Thymus (tissue), 11 donors: ENCODE measurements around the gene TANGO2. TPM values are rescaled to one million over a fixed set of nuclear protein-coding genes. Genes with fewer than 3 reads are reported as not detected.

Source experiments
- DNase-seq, 9 donors: peaks; one replicate each; pipeline ENCODE4 v3.0.0-alpha.2; 2013; ENCODE audit warnings: low spot score in 9 of 9, low read depth in 6 of 9, missing footprints in 1 of 9
- H3K27ac ChIP-seq, 2 donors: one replicate each; pipeline ENCODE4 v1.5.1; 2013; ENCODE audit warnings: control low read depth in 1 of 2, low read depth in 1 of 2, low read length in 1 of 2, mild to moderate bottlenecking in 1 of 2, moderate library complexity in 1 of 2
- H3K27me3 ChIP-seq, 2 donors: one replicate each; pipeline ENCODE4 v1.5.1; 2013; ENCODE audit warnings: low read length in 1 of 2; ENCODE audit not compliant: control insufficient read depth in 2 of 2, insufficient read depth in 1 of 2
- H3K36me3 ChIP-seq, 2 donors: one replicate each; pipeline ENCODE4 v1.5.1; 2013; ENCODE audit warnings: low read length in 1 of 2, mild to moderate bottlenecking in 1 of 2, moderate library complexity in 1 of 2; ENCODE audit not compliant: control insufficient read depth in 2 of 2, insufficient read depth in 2 of 2
- H3K4me1 ChIP-seq, 2 donors: one replicate each; pipeline ENCODE4 v1.5.1; 2013; ENCODE audit warnings: low read length in 2 of 2; ENCODE audit not compliant: control insufficient read depth in 2 of 2, insufficient read depth in 2 of 2
- H3K4me3 ChIP-seq, 2 donors: one replicate each; pipeline ENCODE4 v1.5.1; 2013; ENCODE audit warnings: low read length in 2 of 2, control low read depth in 1 of 2, mild to moderate bottlenecking in 1 of 2
- H3K9me3 ChIP-seq, 2 donors: one replicate each; pipeline ENCODE4 v1.5.1; 2013; ENCODE audit warnings: low read length in 1 of 2, mild to moderate bottlenecking in 1 of 2; ENCODE audit not compliant: control insufficient read depth in 2 of 2, insufficient read depth in 1 of 2
- WGBS: extraction: QIAGEN DNeasy Blood & Tissue Kit; methylation state at CpG from one replicate; pipeline ENCODE4 v1.1.7; 2013; 5-methylcytosine and 5-hydroxymethylcytosine counted together
- polyA plus RNA-seq: library from polyadenylated mRNA; stranded (reverse); fragments of 200-250 nt; gene quantifications from one replicate; pipeline ENCODE4 v1.2.3, GENCODE V29; 2013
- total RNA-seq: library from RNA; stranded (reverse); fragments of 120-200 nt; gene quantifications from one replicate; pipeline ENCODE4 v1.2.4, GENCODE V29; 2013
- donor health status: healthy.

TANGO2 gene
- total and polyA plus RNA-seq, 2 donors = 15.9 to 19.7 TPM

DNA sequence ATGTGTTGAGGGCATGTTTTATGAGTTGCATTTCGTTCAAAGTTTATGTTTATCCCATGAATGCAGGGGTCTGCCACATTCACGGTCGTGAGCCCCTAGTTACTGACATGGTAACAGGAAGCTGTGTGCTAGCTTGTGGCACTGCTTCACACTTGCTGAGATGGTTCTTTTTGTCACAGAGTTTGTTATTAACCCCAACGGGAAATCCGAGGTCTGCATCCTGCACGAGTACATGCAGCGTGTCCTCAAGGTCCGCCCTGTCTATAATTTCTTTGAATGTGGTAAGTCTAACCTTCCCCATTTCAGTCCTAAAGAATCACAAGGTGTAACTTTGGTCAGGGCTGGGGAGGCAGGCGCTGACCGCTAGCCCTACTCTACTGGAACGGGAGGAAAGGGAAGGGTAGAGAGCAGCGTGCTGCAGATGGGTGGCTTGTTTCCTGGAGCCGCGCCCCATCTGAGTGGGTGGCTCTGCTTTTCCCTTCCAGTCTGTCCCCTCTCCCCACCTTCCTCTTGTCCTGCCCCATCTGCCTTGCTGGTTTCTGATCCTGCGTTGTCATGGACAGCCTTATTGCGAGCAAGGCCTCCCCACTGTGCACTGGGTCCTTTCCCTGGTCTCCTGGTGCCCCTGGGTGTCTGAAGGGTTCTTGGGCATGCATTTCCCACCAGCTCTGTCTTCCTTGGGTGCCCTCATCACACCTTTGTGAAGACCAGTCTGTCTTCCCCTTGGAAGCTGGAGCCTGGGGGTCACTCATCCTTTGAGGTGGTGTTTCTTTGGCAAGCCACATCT lies 71.0 kb downstream of the TANGO2 start:
- peaks cover 97 to 99% of the 10 kb centered on the region in 2 donors for H3K36me3 ChIP-seq
- DNase-seq = no peak
- WGBS = 97% methylated on average over 16 of the region's 16 CpGs
- H3K27me3 ChIP-seq = no peaks in the 10 kb centered on the region
- peaks cover 3 to 5% of the 10 kb centered on the region in 2 donors for H3K9me3 ChIP-seq
- H3K27ac ChIP-seq = no peak overlapping the region
- peaks cover 0 to 7% of the 10 kb centered on the region in 2 donors for H3K4me1 ChIP-seq
- no peak overlapping the region for H3K4me3 ChIP-seq

DNA sequence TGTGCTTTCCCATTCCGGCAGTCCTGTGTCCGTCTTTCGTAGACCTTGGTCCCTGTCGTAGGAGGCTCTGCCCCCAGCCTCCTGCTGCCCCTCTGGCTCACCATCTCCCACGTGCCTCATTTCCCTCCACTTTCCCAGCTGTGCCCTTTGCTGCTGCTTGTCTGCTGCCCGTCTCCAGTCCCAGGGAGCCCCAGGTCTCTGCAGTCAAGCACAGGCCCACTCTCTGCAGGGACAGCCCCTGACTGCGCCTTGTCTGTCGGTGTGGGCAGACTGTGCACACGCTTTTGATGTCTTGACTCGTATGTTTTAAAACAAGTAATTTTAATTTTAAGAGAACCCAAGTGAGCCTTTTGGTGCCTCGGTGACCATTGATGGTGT lies 71.6 kb downstream of the TANGO2 start:
- Histone ChIP-seq H3K27me3 (no peaks in the 10 kb centered on the region), H3K4me3 (no peak overlapping the region), H3K27ac (no peak overlapping the region), H3K36me3 (peaks cover 91 to 99% of the 10 kb centered on the region in 2 donors), H3K9me3 (peaks cover 3 to 5% of the 10 kb centered on the region in 2 donors), H3K4me1 (peaks cover 0 to 4% of the 10 kb centered on the region in 2 donors)
- 98% methylated on average over 11 of the region's 11 CpGs for WGBS
- DNase-seq = no peak

DNA sequence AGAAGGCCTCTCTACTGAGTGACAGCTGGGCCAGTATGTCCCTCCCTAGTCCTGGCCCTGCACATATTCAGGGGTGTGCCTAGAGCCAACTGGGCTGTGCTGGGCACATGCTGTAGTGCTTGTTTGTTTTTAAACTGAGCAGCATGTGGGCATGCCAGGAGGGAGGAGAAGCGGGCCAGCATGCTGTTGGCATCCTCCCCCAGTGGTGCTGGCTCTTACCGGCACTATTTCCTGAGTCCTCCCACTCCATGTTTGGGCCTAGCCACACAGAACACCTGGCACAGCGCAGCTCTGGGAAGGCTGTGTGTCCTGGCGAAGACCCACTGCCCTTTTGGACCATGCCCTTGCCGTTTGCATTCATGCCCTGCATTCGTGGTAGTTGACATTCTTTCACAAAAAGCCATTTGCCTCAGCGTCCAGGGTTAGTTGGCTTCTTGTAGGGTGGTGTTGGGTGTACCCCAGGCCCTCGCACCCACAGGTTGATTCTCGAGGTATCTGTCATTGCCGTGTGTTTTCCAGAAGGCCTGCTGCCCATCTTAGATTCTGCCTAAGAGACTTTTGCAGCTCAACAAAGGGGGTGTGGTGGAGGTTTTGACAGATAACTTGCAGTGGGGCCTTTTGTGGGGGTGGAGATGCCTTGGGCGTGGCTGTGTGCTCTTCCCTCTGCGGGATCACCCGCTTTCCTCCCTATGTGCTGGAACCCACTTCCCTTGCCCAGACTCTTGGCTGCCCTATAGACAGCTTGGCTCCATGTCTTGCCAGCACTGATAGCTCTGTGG lies 72.7 kb downstream of the TANGO2 start:
- WGBS = 98% methylated on average over 13 of the region's 13 CpGs
- no peaks in the 10 kb centered on the region for H3K27me3 ChIP-seq
- H3K4me1 ChIP-seq = peaks cover under 1 to 7% of the 10 kb centered on the region in 2 donors
- no peak for DNase-seq
- H3K36me3 ChIP-seq = peaks cover 80 to 96% of the 10 kb centered on the region in 2 donors
- no peak overlapping the region for H3K4me3 ChIP-seq
- no peak overlapping the region for H3K27ac ChIP-seq
- H3K9me3 ChIP-seq = peaks cover 3 to 5% of the 10 kb centered on the region in 2 donors

DNA sequence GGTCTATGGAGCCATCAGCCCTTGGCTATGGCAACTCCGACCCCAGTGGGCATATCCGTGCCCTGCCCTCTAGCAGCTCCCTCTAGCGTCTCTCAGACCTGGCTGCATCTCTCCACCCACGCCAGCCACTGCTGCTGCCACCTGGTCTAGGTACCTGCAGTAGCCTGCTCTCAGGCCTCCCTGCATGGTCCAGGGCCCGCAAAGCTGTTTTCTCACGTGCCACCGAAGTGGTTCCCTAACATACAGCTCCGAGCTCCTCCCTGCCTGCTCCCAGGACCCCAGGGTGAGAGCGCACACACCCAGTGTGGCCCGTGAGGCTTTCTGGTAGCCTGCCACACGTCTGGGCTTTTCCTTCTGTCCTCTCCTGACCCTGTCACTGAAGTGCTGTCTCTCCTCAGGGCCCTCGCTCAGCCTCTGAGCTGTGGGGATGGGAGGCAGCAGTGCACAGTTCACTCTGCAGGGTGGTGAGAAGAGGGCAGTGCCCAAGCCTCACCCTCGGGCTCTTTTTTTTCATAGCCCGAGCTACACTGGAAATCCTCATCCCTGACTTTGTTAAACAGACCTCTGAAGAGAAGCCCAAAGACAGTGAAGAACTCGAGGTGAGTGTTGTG lies 73.4 kb downstream of the TANGO2 start:
- Histone ChIP-seq H3K27me3 (no peaks in the 10 kb centered on the region), H3K9me3 (peaks cover 3 to 5% of the 10 kb centered on the region in 2 donors), H3K4me1 (peaks cover 8 to 14% of the 10 kb centered on the region in 2 donors), H3K27ac (no peak overlapping the region), H3K36me3 (peaks cover 76 to 96% of the 10 kb centered on the region in 2 donors), H3K4me3 (no peak overlapping the region)
- WGBS = 98% methylated on average over 15 of the region's 15 CpGs
- DNase-seq = no peak

DNA sequence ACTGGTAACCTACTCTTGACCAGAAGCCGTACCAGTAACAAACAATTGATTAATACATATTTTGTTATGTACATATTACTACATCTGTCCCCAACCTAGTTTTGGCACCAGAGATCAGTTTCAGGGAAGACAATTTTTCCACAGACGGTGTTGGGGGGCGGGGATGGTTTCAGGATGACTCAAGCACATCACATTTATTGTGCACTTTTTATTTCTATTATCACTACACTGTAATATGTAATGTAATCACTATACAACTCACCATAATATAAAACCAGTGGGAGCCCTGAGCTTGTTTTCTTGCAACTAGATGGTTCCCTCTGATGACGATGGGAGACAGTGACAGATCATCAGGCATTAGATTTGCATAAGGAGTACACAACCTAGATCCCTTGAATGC lies 74.6 kb downstream of the TANGO2 start:
- H3K9me3 ChIP-seq = peaks cover 3 to 5% of the 10 kb centered on the region in 2 donors
- WGBS = 97% methylated on average over 4 of the region's 4 CpGs
- no peak overlapping the region for H3K4me3 ChIP-seq
- peaks cover 66 to 90% of the 10 kb centered on the region in 2 donors for H3K36me3 ChIP-seq
- no peak overlapping the region for H3K27ac ChIP-seq
- peaks cover 20 to 22% of the 10 kb centered on the region in 2 donors for H3K4me1 ChIP-seq
- no peaks in the 10 kb centered on the region for H3K27me3 ChIP-seq
- no peak for DNase-seq

DNA sequence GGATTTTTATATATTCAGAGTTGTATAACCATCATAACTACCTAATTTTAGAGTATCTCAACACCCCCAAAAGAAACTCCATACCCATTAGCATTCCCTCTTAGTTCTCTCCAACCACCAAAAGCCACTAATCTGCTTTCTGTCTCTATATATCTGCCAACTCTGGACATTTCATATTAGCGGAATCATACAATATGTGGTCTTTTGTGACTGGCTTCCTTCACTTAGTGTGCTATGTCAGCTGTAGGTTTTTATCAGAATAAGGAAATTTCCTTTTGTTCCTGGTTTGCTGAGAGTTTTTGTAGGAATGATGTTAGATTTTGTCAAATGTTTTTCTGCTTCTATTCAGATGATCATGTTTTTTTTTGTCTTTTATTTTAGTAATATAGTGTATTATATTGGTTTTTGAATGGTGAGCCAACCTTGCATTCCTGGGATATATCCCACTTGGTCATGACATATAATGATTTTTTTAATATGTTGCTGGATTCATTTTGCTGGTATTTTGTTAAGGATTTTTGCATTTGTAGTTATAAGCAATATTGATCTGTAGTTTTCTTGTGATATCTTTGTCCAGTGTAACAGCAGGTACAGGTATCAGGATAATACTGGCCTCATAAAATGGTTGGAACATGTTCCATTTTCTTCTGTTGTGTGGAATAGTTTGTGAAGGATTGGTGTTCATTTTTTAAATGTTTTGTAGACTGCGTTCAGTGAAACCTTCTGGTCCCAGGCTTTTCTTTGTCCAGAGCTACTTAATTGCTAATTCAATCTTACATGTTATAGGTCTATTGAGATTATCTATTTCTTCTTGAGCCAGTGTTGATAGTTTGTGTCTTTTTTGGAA lies 75.9 kb downstream of the TANGO2 start:
- DNase-seq = no peak

DNA sequence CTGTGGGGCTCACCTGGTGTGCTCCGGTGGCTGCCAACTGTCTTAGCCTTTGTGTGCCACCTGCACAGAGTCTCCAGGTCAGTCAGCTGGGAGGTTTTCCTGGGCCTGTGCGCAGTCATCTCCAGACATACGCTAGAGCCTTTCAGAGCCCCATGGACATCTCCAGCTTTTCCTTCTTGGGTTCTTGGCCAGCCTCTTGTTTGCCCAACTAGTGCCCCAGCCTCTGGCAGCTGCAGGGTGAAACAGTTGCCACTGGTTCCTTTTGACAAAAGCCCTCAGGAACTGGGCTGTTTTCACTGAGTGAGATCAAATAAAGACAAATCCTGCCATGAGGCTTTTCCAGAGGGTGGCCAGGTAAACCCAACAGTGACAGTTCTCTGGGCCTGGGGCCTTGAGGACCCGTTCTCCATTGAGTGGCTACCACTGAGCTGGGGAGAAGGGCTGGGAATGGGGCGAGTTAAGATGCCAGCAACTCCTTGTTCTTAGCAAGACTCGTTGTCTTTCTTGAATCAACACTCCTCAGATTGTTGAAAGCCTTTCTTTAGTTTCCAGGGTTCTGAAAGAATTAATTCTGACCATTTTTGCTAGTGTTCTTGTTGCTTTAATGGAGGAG lies 78.3 kb downstream of the TANGO2 start:
- 91% methylated on average over 6 of the region's 6 CpGs for WGBS
- Histone ChIP-seq H3K36me3 (peaks cover 43 to 69% of the 10 kb centered on the region in 2 donors), H3K27ac (peak overlapping the region; percentile 58 to 73), H3K9me3 (peaks cover 2 to 3% of the 10 kb centered on the region in 2 donors), H3K4me3 (no peak overlapping the region), H3K4me1 (peaks cover 30 to 43% of the 10 kb centered on the region in 2 donors), H3K27me3 (no peaks in the 10 kb centered on the region)
- DNase-seq = no peak

More for the DNA sequence above, 75.9 kb downstream of the TANGO2 start:
- WGBS = over 99% methylated on average over 2 of the region's 2 CpGs
- Histone ChIP-seq H3K27me3 (no peaks in the 10 kb centered on the region), H3K36me3 (peaks cover 56 to 77% of the 10 kb centered on the region in 2 donors), H3K4me3 (no peak overlapping the region), H3K27ac (no peak overlapping the region), H3K9me3 (peaks cover 3 to 5% of the 10 kb centered on the region in 2 donors), H3K4me1 (peaks cover 30 to 35% of the 10 kb centered on the region in 2 donors)

DNA sequence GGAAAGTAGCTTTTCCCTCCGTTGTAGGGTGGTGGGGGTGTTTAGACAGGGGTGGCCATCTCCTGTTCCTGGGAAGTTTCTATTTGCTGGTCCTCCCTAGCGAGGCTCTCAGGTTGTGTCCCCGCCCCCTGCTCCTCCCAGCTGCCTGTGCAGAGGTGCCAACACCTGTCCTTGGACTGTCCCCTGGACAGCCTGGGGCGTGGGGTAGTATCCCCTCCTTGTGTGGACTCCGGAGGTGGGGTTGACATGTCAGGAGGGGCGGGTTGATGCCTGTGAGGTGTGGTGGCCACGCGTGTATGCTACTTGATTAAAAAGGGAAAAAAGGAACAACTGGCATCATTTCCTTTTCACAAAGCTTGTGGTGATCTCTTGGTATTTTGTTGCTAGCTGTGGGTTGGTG lies 80.7 kb downstream of the TANGO2 start:
- WGBS = 82% methylated on average over 8 of the region's 8 CpGs
- H3K4me1 ChIP-seq = peaks cover 30 to 43% of the 10 kb centered on the region in 2 donors
- peaks cover 44 to 70% of the 10 kb centered on the region in 2 donors for H3K36me3 ChIP-seq
- H3K4me3 ChIP-seq = no peak overlapping the region
- no peak overlapping the region for H3K27ac ChIP-seq
- H3K27me3 ChIP-seq = no peaks in the 10 kb centered on the region
- no peaks in the 10 kb centered on the region for H3K9me3 ChIP-seq
- no peak for DNase-seq
